K562 (cell line): ENCODE results near the gene PPP6C. TPM values are rescaled to one million over a fixed set of nuclear protein-coding genes. Genes with fewer than 3 reads are reported as not detected.

Experiments used
- ATF6 ChIP-seq: sonication (generic); formaldehyde crosslinking; IDR thresholded peaks from 2 replicates; pipeline ENCODE4 v1.4.0; 2020; ENCODE audit warnings: mild to moderate bottlenecking, missing genetic modification reagents
- E2F4 ChIP-seq: sonication (generic); formaldehyde crosslinking; IDR thresholded peaks from 2 replicates; pipeline ENCODE4 v1.8.0; 2022; ENCODE audit warnings: mild to moderate bottlenecking, low read depth, missing genetic modification reagents
- MYC ChIP-seq, 2 experiments: fragments of 250-450 bp in 1 of 2; sonication (Bioruptor Pico) in 1 of 2; IDR thresholded peaks; 2 replicates each; pipeline versions ENCODE4 v1.5.1 to v1.6.1; 2012 to 2021; ENCODE audit warnings: low read depth in 2 of 2, borderline replicate concordance in 1 of 2, improper control_type of control experiment in 1 of 2, low read length in 1 of 2, mild to moderate bottlenecking in 1 of 2, moderate library complexity in 1 of 2
- NFXL1 ChIP-seq: fragments of 450-650 bp; formaldehyde crosslinking; IDR thresholded peaks from 2 replicates; pipeline ENCODE4 v1.4.0; 2021; ENCODE audit warnings: mild to moderate bottlenecking
- NR0B1 ChIP-seq: fragments of 450-650 bp; IDR thresholded peaks from one replicate; pipeline ENCODE4 v1.6.1; 2018; ENCODE audit warnings: mild to moderate bottlenecking, moderate library complexity; ENCODE audit not compliant: partially characterized antibody
- NR2C1 ChIP-seq, 2 experiments: fragments of 450-650 bp; IDR thresholded peaks; 2 replicates each; pipeline ENCODE4 v1.6.1; 2017; ENCODE audit warnings: mild to moderate bottlenecking in 2 of 2, antibody characterized with exemption in 1 of 2, inconsistent platforms in 1 of 2, missing compliant biosample characterization in 1 of 2, missing genetic modification characterization in 1 of 2
- POLR2AphosphoS5 ChIP-seq: IDR thresholded peaks from 2 replicates; pipeline ENCODE4 v1.6.1; 2011; ENCODE audit warnings: mild to moderate bottlenecking, low read depth, low read length, moderate library complexity; ENCODE audit not compliant: control insufficient read depth, insufficient read depth
- POLR2G ChIP-seq: fragments of 200-400 bp; formaldehyde crosslinking; IDR thresholded peaks from 2 replicates; pipeline ENCODE4 v1.6.1; 2017; ENCODE audit warnings: low read depth, mild to moderate bottlenecking, antibody characterized with exemption, low read length, moderate library complexity
- RAD51 ChIP-seq: fragments of 450-650 bp; IDR thresholded peaks from 2 replicates; pipeline ENCODE4 v1.7.1; 2016; ENCODE audit warnings: low read depth, mild to moderate bottlenecking, borderline replicate concordance
- RHOXF2B ChIP-seq: fragments of 250-450 bp; sonication (Bioruptor Pico); conservative IDR thresholded peaks from 2 replicates; pipeline ENCODE4 v1.5.1; 2021
- SIN3A ChIP-seq, 2 experiments: fragments of 150-350 bp in 1 of 2; IDR thresholded peaks; 2 replicates each; pipeline ENCODE4 v1.6.1; 2011 to 2016; ENCODE audit warnings: borderline replicate concordance in 2 of 2, low read depth in 2 of 2, low read length in 2 of 2, mild to moderate bottlenecking in 2 of 2, moderate library complexity in 2 of 2; ENCODE audit not compliant: control insufficient read depth in 1 of 2
- SMARCC2 ChIP-seq: fragments of 450-650 bp; IDR thresholded peaks from 2 replicates; pipeline ENCODE4 v1.6.1; 2017; ENCODE audit warnings: antibody characterized with exemption, moderate library complexity, mild to moderate bottlenecking, low read depth
- USF2 ChIP-seq: sonication (generic); formaldehyde crosslinking; IDR thresholded peaks from 2 replicates; pipeline ENCODE4 v1.5.0; 2020; ENCODE audit warnings: missing genetic modification reagents
- ZBED1 ChIP-seq: IDR thresholded peaks from 2 replicates; pipeline ENCODE4 v1.6.1; 2014
- ZNF280B ChIP-seq: fragments of 250-450 bp; sonication (Bioruptor Pico); IDR thresholded peaks from 2 replicates; pipeline ENCODE4 v1.5.1; 2021; ENCODE audit warnings: mild to moderate bottlenecking
- ZNF561 ChIP-seq: fragments of 450-650 bp; formaldehyde crosslinking; conservative IDR thresholded peaks from 2 replicates; pipeline ENCODE4 v1.4.0; 2020; ENCODE audit warnings: mild to moderate bottlenecking, moderate library complexity
- ZNF740 ChIP-seq, 3 experiments: fragments of 200-800 bp in 1 of 3; sonication (Bioruptor generic) in 1 of 3; sonication (generic) in 1 of 3; formaldehyde crosslinking in 1 of 3; IDR thresholded peaks; 2 replicates each; pipeline versions ENCODE4 v1.6.1 to v1.8.0; 2016 to 2022; ENCODE audit warnings: mild to moderate bottlenecking in 2 of 3, missing compliant biosample characterization in 2 of 3, missing genetic modification characterization in 2 of 3, missing genetic modification reagents in 1 of 3
- polyA plus RNA-seq, 8 experiments: library from polyadenylated mRNA; depleted of rRNA in 4 of 8; stranded (reverse) in 5 of 8; unstranded in 3 of 8; fragments of >200 nt; fragmentation: Nextera tagmentation in 2 of 8; fragmentation: Illumina TruSeq in 1 of 8; extraction: Ambion mirVana in 2 of 8; extraction: Trizol in 1 of 8; gene quantifications; 2 replicates each; pipeline versions ENCODE4 v1.2.1 to v1.2.3, GENCODE V29; 2011 to 2014; ENCODE audit warnings: inconsistent platforms in 1 of 8, missing spikeins in 1 of 8
- total RNA-seq, 7 experiments: library from RNA; depleted of rRNA in 6 of 7; stranded (reverse); fragments of >200 nt in 6 of 7; fragmentation: Illumina TruSeq in 2 of 7; extraction: Trizol in 2 of 7; gene quantifications; 2 replicates each; pipeline versions ENCODE4 v1.2.1 to v1.2.3, GENCODE V29; 2011 to 2021; ENCODE audit warnings: low replicate concordance in 1 of 7

The PPP6C gene
- total and polyA plus RNA-seq, 9 of the 15 experiments (the other 6 are each of a cell fraction or from before 2014, with no cell fraction given) = 18.8 to 44.8 (median 38.3) TPM

- TF ChIP-seq E2F4 (CRISPR knock-in tag) (no peak), USF2 (CRISPR knock-in tag) (no peak), MYC (IDR thresholded peaks at IDR 0.05; ENCODE audit: low read depth, low read length) (no peak), MYC (CRISPR knock-in tag; IDR thresholded peaks at IDR 0.05; ENCODE audit: borderline replicate concordance, low read depth) (no peak), NFXL1 (0 out of 2 replicates have a peak, but pooled peaks have one; percentile 7), ZNF561 (CRISPR knock-in tag) (no peak), SMARCC2 (no peak), NR2C1 (IDR thresholded peaks at IDR 0.05) (no peak), NR2C1 (tag; IDR thresholded peaks at IDR 0.05) (no peak), NR0B1 (no peak), ZNF280B (CRISPR knock-in tag) (no peak), RHOXF2B (CRISPR knock-in tag) (no peak), POLR2G (peak; percentile 50), ZNF740 (CRISPR knock-in tag; IDR thresholded peaks at IDR 0.05) (no peak; the same call in 1 of the 2 replicates), ZNF740 (tag; IDR thresholded peaks at IDR 0.05) (peak in 1 of 2 experiments; percentile 33; a peak in 1 of 4 replicates), ATF6 (no peak), ZBED1 (peak; percentile 96; the same call in 1 of the 2 replicates), RAD51 (no peak), SIN3A (IDR thresholded peaks at IDR 0.05; ENCODE audit: borderline replicate concordance in 2 of 2, control insufficient read depth in 1 of 2, low read depth in 2 of 2, low read length in 2 of 2) (peak in 1 of 2 experiments; percentile 87; a peak in 1 of 4 replicates), POLR2AphosphoS5 (peak; percentile 67; the same call in 1 of the 2 replicates)
Observed at GRCh38 chr9:125235804-125236519, 46.4 kb upstream of the PPP6C start (continued).
